HG03469 (cell line): ENCODE measurements around the gene BAG5.
"Not testable (repeated sequence)": the region's sequence is repeated elsewhere in the genome, so short reads cannot be mapped to it uniquely, and the experiment has no call there.

Experiments
- ATAC-seq: cut with Tn5 transposase; IDR thresholded peaks from one replicate; pipeline ENCODE4 v1.9.1; 2021; ENCODE audit warnings: mild to moderate bottlenecking, moderate library complexity, moderate number of reproducible peaks; ENCODE audit not compliant: unreplicated experiment

Gene BAG5, protein sequence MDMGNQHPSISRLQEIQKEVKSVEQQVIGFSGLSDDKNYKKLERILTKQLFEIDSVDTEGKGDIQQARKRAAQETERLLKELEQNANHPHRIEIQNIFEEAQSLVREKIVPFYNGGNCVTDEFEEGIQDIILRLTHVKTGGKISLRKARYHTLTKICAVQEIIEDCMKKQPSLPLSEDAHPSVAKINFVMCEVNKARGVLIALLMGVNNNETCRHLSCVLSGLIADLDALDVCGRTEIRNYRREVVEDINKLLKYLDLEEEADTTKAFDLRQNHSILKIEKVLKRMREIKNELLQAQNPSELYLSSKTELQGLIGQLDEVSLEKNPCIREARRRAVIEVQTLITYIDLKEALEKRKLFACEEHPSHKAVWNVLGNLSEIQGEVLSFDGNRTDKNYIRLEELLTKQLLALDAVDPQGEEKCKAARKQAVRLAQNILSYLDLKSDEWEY

DNA sequence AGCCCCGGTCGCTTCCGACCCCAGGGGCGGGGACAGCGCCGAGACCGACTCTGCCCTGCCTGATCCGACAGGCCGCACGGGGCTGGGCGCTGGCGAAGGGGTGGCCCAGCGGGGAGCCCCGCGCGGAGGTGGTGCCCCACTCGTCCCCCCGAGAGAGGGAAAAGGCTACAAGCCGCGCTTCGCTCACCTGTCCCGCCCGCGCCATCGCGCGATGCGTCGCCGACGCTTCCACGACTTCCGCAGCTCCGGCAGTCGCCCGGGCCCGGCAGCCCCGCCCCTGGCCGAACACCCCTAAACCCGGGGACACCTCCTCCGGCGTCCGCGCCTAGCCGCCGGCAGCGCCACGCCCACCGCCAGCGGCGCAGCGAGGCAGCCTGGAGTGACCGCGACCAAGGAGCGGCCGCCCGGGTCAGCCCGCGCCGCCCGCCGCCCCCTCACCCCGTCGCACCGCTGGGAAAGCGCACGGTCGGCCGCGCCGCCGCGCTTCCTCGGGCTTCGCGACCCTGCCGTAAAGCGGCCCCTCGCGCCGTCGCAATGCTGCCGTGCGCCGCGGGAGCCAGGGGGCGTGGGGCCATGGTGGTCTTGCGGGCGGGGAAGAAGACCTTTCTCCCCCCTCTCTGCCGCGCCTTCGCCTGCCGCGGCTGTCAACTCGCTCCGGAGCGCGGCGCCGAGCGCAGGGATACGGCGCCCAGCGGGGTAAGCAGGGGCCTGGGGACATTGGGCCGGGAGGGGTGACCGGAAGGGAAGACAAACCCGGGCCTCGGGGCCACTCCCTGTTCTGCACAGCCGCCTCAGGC, at the start of gene BAG5, which contains the start of gene COA8:
Gene BAG5, minus strand, starts transcription at position 229 of the 797 bp plus-strand sequence. CDS start 1,493 bp downstream, outside the sequence.
Gene COA8, plus strand, starts transcription at position 532 of the 797 bp plus-strand sequence. Its CDS starts 42 bp downstream, at position 574.
- peak; percentile 52 for ATAC-seq

DNA sequence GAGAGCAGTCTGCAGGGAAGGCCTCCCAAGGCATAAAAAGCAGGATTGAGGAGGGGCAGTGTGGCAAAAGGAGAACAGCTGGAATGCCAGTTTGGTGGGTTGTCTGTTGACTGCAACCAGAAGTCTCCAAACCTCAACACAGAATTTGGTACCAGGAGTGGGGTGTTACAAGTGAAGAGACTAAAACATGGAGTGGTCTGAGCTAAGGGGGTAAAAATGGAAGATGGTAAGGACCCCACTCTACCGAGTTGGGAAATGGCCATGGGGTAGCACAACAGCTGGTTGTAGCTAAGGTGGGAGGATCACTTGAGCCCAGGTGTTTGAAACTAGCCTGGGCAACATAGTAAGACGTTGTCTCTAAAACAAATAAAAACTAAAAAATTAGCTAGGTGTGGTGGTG, 48.8 kb upstream of the BAG5 start:
- no peak for ATAC-seq

DNA sequence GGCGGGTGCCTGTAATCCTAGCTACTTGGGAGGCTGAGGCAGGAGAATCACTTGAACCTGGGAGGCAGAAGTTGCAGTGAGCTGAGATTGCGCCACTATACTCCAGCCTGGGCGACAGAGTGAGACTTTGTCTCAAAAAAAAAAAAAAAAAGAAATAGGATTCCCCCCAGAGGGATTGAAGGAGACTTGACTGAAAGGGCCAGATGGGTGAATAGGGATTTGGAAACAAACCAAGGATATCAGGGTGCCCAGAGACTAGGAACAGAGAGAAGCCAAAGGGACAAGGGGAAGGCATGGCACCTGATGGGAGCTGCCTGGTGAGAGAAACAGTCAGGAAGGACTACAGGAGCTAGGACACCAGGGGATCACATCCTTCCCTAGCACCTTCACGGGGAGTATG, 46.6 kb upstream of the BAG5 start:
- ATAC-seq = not testable (repeated sequence)

DNA sequence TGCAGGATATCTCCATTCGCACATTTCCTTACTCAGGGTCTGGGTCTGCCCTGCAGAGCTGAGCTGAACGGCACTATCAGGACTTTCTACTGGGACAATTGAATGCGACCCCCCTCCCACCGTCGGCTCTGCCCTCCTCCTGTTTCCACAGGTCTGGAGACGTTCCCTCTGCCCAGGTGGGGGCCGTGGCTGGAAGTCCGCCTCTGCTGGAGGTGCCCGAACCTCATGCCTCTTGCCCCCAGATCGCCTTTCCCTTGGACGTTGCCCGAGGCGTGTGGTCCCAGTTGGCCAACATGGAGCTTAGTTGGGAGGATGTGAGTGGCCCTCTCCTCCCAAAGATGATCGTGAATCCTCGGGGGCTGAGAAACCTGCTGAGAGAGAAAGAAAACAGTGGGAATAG, 45.4 kb upstream of the BAG5 start:
- ATAC-seq = no peak

DNA sequence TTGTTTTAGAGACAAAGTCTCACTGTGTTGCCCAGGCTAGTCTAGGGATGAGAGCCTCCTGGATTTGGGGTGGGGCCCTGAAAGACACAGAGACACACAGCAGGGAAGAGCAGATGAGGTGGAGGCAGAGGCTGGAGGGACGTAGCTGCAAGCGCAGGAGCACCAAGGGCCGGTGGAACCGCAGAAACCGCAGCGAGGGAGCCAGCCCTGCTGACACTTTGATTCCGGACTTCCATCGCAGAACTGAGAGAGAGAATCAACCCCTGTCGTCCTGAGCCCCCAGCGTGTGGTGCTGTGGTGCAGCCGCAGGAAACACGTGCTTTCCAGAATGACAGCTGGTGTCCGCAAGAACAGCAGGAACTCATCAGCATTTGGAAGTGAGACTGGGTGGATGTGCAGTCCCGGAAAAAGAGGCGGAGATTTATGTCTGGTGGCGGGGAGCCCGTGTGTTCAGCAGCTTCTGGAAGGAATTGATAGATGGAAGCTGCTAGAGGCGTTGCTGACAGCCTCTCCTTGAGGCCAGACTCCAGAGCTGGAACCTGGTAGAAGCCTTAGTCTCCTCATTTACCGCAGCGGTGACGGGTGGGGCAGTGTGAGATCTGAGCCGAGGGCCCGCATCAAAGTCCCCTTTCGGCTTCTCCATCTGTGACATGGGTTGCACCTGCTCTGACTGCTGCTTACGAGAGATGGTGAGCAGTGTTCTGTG, 44.7 kb upstream of the BAG5 start:
- no peak for ATAC-seq

DNA sequence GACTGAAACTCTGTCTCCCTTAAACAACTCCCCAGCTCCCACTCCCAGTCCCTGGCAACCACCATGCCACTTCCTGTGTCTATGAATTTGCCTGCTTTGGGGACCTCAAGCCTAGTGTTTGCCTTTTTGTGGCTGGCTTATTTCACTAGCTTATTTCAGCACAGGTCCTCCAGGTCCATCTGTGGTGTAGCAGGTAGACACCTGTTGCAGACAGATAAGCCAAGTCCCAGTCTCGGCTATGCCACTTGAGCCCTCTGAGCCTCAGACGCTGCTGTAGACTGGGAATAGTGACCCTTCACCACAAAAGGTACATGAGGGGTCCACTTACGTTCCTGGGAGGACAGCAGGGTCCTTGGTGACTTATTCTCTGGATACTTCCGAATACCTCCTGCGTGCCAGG, 42.2 kb upstream of the BAG5 start:
- no peak for ATAC-seq

DNA sequence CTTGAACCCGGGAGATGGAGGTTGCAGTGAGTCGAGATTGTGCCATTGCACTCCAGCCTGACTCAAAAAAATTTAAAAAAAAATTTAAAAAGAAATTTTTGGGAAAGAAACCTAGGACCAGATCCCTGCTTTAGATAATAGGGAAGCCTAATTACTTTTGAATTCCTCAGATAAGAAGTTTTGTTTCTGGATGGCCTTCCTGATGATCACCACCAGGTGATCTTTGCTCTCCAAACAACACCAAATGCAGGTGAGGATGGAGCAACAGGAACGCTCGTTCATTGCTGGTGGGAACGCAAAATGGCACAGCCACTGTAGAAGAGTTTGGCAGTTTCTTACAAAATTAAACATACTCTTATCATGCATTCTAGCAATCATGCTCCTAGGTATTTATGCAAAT, 38.0 kb upstream of the BAG5 start:
- ATAC-seq = no peak

DNA sequence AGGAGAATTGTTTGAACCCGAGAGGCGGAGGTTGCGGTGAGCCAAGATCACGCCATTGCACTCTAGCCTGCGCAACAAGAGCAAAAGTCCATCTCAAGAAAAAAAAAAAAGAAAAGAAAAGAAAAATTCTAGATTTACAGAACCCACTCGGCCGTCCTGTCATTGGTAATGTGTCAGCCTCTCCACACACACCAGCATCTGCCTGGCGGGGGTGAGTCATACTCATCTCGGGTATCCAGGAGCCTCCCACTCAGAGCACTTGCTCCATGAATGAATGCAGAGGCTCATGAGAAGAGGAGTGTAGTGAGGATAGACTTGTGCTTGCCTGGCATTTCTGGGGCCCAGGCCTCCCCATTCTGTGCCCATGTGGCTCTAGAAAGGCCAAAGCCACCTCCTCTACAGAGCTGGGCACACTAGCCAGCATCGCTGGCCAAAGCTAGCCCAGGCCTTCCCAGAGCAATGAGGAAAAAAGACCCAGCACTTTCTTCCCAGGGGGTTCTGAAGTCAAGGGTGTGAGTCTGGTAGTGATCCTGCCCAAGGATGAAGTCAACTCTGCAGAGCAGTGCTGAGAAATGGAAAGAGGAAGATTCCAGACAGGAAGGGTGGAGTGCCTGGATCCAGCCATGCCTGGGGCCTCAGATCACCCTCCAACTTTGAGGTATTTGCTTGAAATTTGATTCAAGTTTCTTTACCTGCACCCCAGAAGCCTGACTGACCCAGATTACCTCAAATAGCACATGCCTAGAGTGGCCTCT, 35.3 kb upstream of the BAG5 start:
- no peak for ATAC-seq

DNA sequence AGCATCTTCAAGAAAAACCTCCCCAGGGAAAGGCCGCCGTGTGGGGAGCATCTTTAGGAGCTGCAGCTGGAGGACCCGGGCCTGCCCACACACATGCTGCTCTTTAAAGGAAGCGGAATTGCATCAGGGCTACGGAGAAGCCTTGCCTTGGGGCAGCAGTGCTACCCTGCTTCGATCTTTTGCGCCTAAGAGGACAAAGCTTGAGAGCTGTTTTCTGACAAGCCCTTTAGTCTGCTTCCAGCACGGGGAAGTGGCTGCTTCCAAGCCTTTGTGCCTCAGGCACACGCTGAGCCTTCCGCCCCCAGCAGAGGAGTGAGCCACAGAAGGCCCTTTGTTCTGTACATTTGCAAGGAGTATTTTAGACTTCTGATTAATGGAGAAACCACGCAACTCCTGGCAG, 31.8 kb upstream of the BAG5 start:
- no peak for ATAC-seq

DNA sequence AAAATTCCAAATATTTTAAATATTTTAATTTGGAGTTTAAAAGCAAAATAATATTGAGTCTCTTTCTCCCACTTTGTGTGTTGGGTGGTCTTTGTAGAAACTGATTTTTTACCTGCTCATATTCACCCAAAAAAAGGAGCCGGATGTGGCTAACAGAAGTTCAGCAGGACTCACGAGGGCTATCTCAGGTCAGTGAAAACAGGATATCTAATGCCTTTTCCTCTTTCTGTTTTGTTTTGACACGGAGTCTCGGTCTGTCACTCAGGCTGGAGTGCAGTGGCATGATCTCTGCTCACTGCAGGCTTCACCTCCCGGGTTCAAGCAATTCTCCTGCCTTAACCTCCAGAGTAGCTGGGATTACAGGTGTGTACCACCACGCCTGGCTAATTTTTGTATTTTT, 31.1 kb upstream of the BAG5 start:
- ATAC-seq = peak; percentile 90

DNA sequence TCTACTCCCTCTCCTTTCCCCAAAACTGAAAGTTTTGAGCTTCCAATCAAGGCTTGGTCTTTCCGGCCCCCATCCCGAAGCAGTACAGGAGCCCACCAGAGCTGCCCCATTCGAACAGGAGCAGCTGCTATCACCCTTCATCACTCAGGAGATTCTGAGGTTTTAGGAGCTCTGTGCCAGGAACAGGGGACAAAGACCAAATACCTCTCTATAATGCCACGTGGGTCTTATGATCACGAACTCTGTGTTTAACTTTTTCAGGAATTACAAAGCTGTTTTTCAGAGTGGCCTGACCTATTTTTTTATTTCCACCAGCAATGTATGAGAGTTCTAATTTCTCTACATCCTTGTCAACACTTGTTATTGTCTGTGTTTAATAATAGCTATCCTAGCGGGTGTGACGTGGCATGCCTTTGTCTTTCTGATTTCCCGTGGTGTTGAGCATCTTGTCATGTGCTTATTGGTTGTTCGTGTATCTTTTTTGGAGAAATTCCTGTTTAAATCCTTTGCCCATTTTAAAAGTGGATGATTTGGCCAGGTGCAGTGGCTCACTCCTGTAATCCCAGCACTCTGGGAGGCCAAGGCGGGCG, 22.0 kb upstream of the BAG5 start:
- no peak for ATAC-seq

DNA sequence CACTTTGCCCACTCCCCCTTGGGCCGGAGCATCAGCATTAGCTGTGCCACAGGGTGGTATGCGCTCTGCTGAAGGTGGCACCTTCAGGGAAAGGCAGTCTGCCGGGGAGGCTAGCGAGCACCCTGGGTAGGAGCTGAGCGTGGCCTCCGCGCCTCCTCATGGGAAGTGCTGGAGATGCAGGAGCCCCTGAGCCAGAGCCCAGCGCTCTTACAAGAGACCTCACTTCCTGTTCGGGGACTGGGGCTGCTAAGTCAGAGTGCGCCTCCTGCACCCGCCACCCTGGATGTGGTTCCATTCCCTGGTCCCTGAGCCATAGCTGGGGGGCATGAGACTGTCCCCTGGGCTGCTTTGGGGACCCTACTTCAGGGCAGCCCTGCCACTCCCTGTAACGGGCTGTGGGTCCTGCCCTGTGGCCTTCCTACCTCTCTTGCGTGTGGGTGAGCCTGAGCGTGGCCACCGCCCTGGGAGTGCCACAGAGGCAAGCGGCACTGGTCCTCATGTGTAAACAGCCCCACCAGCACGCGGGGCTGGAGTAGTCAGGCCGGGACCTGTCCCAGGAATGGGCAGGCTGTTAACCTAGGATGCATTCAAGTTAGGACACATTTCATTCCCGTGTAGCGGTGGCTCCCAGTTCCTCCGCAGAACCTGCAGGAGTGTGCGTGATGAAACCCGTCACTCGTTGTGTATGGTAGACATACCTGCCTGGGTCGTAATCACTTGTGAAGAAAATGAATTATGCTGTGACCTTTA, 19.7 kb upstream of the BAG5 start:
- ATAC-seq = no peak

DNA sequence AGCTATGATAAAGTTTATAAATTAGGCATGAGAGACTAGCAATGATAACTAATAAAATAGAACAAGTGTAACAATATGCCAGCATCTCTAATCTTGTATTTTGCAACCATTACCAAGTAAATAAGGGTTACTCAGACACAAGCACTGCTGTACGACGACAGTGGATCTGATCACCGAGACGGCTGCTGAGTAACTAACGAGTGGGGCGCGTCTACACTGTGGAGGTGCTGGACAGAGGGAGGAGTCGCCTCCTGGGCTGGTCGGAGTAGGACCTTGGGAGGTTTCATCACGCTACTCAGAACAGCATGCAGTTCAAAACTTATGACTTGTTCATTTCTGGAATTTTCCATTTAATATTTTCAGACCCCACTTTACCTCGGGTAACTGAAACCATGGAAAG, 18.7 kb upstream of the BAG5 start:
- ATAC-seq = no peak

DNA sequence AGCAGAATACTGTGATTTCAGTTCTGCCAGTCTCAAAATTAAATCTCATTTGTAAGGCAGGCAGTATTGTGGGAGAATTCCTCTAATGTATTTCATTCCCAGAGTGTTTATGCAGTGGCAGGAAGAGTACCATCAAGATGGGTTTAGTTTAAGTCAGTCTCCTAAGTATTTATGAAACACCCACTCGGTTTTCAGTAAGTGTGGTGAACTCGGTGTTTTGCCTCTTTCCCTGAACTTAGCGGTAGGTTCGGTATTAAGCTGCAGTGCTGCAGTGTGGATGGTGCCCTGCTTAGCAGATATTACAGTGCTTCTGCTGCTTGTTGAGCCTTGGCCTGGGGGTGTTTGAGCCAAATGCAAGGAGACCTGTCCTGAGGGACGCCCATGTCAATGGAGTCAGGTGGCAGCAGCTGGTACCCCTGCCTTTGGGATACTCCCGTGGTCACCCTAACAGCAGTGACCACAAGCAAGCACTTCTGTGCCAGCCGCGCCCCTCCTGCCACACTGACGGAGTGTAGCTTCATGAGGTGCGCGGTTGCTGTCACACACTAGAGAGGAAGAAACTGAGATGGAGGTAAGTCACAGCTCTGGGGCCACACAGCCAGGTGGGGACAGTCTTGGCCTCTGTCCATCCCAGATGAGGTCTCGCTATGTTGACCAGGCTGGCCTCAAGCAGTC, 16.1 kb upstream of the BAG5 start:
- ATAC-seq = no peak

DNA sequence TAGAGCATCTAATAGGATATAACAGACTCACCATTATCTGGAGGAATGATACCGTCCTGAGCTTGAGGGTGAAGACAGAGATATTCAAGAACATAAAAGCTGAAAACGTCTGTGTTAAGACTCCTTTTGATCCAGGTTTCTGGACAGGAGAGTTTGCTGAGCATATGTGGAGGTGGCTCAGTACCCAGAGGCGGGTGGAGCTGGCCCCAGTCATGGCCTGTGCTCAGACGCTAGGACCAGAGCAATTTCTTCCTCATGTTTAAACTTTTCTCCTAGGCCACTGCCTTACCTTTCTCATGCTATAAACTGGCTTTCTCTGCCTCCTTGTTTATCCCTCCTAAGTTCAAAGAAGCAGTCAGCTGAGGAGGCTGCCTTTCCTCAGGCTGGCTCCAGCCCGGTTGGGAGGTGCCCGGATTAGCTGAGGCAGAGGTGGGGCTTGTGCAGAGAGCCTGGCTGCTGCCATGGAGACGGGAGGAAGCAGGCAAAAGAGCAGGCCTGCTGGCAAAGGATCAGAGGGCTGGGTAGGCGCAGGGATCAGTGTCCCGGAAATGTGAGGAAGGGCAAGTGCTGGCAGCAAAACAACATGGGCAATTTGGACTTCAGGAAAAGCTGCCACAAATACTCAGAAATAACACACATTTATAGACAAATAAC, 14.0 kb upstream of the BAG5 start:
- no peak for ATAC-seq

DNA sequence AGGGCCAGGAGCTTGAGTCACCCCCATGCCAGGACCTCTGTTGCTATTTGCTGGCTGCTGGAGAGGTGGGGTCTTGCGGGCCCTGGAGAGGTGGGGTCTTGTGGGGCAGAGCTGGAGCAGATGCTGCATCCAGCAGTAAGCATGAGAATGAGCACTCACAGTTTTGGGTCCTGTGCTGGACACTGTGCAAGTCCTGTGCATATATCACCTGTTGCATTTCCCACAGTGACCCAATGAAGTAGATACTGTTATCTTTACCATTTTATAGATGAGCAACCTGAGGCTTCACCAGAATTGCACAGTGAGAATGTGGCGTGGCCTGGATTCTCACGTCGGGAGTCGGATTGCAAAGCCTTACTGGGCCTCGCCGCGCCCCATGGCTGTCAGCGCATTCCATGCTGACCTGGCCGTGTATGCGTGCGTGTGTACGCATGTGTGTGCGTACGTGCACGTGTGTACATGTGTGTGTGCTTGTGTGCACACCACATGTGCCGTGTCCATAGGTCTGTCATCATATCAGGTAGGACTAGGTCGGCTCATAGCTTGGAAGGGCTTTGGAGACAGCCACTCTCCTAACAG, 12.3 kb upstream of the BAG5 start:
- no peak for ATAC-seq

DNA sequence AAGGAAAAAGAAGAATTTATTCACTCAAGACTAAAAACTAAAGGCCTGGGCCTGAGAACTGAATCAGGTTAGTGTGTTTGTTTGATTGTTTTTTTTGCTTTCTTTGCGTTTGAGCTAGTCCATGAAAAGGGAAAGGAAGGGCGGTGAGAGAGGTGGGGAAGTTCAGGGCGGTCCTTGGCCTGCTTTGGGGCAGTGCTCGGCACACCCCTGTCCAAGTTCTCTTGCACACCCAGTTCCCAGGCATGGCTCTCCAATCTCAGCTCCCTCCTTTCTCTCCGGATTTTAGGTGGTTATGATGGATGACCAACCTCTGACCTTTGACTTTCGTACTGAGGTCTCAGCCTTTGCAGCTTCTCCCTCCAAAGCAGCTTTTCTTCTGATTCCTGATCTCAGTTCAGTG, 11.6 kb upstream of the BAG5 start:
- ATAC-seq = no peak

DNA sequence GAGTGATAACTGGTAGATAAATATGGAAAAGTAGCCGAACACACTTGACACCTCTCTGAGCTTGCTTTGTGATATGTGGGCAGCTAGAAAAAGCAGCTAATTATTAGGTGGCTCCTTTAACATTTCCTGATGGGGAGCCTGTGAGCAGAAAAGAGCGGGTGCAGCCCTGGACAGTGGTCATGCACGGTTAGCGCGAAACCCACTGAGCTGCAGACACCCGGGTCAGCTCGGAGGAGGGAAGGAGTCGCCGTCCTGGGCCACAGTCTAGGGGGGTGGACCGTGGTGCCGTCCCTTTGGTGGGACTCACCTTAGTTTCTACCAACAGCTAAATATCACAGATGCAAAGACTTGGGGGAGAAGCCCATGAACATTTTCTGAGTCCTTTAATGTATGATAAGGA, 7.0 kb upstream of the BAG5 start:
- ATAC-seq = no peak
